NCI-H2227 (cell line): ENCODE data around the gene CTNNA1.
A peak's percentile ranks its signal among the peaks of the same experiment; 100 is the strongest.
"Not testable (repeated sequence)": the region's sequence is repeated elsewhere in the genome, so short reads cannot be mapped to it uniquely, and the experiment has no call there.

Experiments used
- DNase-seq: peaks from one replicate; lab custom pipeline; 2025; ENCODE audit not compliant: unreplicated experiment; lab: John Stamatoyannopoulos, UW

The CTNNA1 gene

GRCh38 chr5:138724470-138725146 is 28.6 kb upstream of the CTNNA1 start:
- no peak for DNase-seq

GRCh38 chr5:138725153-138725817 is 27.9 kb upstream of the CTNNA1 start:
- peak; percentile 40 for DNase-seq

GRCh38 chr5:138725818-138726416 is 27.3 kb upstream of the CTNNA1 start:
- DNase-seq, result peak; percentile 40

- no peak for DNase-seq
These were observed 26.4 kb upstream of the CTNNA1 start for GRCh38 chr5:138726848-138727247.

- DNase-seq, result not testable (repeated sequence)
These were observed 22.7 kb upstream of the CTNNA1 start for GRCh38 chr5:138730496-138730895.

- no peak for DNase-seq
These were observed 20.8 kb upstream of the CTNNA1 start for GRCh38 chr5:138732466-138732865.

- no peak for DNase-seq
These were observed 20.3 kb upstream of the CTNNA1 start for GRCh38 chr5:138732933-138733332.

GRCh38 chr5:138733509-138733908 is 19.7 kb upstream of the CTNNA1 start:
- no peak for DNase-seq

- DNase-seq, result peak; percentile 7
These were observed 16.9 kb upstream of the CTNNA1 start for GRCh38 chr5:138736293-138736692.

- DNase-seq, result no peak
These were observed 15.5 kb upstream of the CTNNA1 start for GRCh38 chr5:138737494-138738265.

- DNase-seq, result no peak
These were observed 14.8 kb upstream of the CTNNA1 start for GRCh38 chr5:138738399-138738798.

- no peak for DNase-seq
These were observed 13.3 kb upstream of the CTNNA1 start for GRCh38 chr5:138739938-138740337.

GRCh38 chr5:138743484-138743883 is 9.7 kb upstream of the CTNNA1 start:
- peak; percentile 32 for DNase-seq

- DNase-seq, result no peak
These were observed 8.0 kb upstream of the CTNNA1 start for GRCh38 chr5:138745268-138745667.

- no peak for DNase-seq
These were observed 4.6 kb upstream of the CTNNA1 start for GRCh38 chr5:138748630-138749081.

GRCh38 chr5:138751344-138751743 is 1.9 kb upstream of the CTNNA1 start:
- not testable (repeated sequence) for DNase-seq

- peak; percentile 19 for DNase-seq
These were observed 779 bp upstream of the CTNNA1 start for GRCh38 chr5:138752341-138752950.

GRCh38 chr5:138753794-138754698 is 821 bp downstream of the CTNNA1 start:
- peak; percentile 76 for DNase-seq

- no peak for DNase-seq
These were observed 1.5 kb downstream of the CTNNA1 start for GRCh38 chr5:138754699-138755057.
